Measurements from ENCODE around the gene SCIN.

SCIN gene

DNA sequence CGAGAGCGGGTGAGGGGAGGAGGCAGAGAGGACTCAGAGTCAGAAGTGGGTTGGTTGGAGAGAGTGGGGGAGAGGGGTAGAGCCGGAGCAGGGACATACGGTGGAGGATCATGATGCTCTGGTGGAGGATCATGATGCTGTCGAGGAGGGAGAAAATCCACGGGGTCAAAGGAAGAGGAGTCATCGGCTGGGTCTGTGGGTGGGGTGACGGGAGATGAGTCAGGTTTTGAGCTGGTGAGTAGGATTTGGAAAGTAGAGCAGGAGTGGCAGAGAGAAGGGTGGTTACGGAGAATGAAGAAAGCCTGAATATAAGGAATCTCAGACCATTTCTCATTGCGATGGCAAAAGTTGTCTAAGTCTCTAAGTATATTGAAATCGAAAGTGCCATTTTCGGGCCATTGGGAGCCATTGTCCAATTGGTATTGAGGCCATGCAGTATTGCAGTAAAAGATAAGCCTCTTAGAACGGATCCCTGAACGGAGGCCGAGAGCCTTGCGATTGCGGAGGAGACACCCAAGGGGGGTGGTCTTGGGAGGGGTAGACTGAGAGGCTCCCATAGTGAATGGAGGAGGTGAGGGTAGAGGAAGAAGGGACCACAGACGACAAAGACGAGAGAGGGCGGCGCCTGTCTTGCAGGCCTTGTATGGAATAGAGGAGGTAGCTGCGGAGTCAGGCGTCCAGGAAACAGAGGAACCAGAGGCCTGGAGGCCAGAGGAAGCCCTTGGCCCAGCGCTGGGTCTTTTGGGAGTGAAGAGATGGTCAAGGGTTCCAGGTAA lies 23.8 kb downstream of the SCIN start:
- TF ChIP-seq, protein P1, sequence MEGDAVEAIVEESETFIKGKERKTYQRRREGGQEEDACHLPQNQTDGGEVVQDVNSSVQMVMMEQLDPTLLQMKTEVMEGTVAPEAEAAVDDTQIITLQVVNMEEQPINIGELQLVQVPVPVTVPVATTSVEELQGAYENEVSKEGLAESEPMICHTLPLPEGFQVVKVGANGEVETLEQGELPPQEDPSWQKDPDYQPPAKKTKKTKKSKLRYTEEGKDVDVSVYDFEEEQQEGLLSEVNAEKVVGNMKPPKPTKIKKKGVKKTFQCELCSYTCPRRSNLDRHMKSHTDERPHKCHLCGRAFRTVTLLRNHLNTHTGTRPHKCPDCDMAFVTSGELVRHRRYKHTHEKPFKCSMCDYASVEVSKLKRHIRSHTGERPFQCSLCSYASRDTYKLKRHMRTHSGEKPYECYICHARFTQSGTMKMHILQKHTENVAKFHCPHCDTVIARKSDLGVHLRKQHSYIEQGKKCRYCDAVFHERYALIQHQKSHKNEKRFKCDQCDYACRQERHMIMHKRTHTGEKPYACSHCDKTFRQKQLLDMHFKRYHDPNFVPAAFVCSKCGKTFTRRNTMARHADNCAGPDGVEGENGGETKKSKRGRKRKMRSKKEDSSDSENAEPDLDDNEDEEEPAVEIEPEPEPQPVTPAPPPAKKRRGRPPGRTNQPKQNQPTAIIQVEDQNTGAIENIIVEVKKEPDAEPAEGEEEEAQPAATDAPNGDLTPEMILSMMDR (conservative IDR thresholded peaks at IDR 0.05; ENCODE audit: low read length): no peak
- no peak overlapping the region for H3K4me3 ChIP-seq (ENCODE audit: low read length)
- DNase-seq (ENCODE audit: low read depth): no peak

DNA sequence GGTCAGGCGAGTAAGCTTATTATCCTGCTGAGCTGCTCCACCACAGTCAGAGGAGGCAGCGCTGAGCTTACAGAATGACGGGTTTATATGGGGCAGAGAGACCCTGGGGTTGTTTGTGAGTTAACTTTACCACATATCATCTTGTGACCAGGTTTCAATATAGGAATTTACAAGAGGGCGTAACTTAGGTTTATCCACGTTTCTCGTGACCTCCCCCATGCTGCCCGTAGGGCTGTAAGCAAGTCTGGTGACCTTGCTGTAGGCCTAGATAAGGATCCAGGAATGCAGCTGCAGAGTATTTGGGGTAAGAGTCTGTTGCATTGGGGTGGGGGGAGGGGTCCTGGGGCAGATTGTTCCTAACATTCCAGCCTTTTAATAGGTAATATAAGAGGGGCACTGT lies 24.6 kb downstream of the SCIN start:
- TF ChIP-seq, protein P1 (conservative IDR thresholded peaks at IDR 0.05; ENCODE audit: low read length): no peak
- no peak for DNase-seq (ENCODE audit: low read depth)
- H3K4me3 ChIP-seq (ENCODE audit: low read length): no peak overlapping the region

DNA sequence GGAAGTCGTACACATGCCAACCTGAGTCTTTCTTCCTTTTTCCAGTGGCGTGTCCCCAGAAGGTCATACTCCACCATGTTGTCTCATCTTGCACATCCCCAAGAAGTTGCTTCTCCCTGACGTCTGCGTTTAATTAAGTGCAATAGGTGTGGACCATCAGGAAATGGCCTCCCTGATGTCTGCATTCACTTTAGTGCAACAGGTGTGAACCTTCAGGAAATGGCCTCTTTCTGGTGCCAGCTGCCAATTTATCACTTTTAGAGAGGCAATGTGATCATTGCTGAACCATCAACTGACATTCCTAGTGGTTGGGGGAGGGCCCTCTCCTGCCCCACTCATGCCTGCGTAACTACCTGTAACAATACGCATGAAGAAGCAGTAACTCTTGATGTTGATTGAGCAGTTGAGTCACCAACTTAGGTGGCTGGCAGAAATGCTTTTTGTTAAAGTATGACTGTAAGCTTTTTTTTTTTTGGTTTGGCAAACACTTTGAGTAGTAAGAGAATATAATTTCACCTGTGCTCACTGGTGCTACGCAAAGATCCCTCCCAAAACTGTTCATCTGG lies 25.8 kb downstream of the SCIN start:
- H3K4me3 ChIP-seq (ENCODE audit: low read length): no peak overlapping the region
- TF ChIP-seq, protein P1 (conservative IDR thresholded peaks at IDR 0.05; ENCODE audit: low read length): no peak
- DNase-seq (ENCODE audit: low read depth): no peak

DNA sequence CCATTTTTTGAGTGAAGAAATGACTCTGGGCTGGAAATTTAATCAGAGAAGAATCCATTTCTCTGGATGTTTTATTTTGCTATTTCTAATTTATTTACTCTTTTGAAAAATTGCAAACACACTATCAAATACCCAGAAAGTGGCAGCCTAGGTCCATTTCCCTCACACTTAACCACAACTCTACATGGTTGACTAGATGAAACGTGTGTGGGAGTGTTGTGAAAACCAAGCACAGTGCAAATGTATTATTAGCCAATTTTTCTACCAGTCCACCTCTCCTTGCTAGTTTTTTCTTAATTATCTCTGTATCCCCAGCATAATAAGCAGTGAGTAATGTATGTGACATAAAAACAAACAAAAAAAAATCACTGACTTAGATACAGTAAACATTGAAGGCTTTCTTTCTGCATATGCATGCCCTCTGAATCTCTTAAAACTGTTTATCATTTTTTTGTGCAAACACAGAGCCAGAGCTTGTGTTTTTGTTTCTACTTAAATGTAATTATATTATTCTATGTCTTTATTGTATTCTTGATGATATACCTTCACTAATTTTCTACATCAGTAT lies 30.9 kb downstream of the SCIN start:
- no peak overlapping the region for H3K4me3 ChIP-seq (ENCODE audit: low read length)
- no peak for DNase-seq (ENCODE audit: low read depth)
- TF ChIP-seq, protein P1 (conservative IDR thresholded peaks at IDR 0.05; ENCODE audit: low read length): no peak

DNA sequence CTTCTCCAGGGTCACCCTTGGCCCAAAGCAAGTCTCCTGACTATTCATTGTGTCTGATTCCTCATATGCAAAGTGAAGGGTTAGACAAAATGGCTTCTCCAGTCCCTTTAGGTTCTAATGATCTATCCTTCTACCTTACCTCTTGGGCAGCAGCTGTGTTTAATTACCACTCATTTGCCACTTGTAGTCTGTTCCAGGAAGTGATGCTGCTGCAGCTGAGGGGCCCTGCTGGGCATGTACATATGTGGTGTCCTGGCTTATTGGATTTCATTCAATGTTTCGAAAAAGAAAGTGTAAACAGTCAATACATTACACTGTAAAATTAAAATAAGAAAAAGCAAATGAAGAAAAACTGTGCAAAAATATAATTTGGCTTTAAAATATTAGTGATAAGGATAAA lies 36.6 kb downstream of the SCIN start:
- TF ChIP-seq, protein P1 (conservative IDR thresholded peaks at IDR 0.05; ENCODE audit: low read length): no peak
- DNase-seq (ENCODE audit: low read depth): peak; percentile 22

DNA sequence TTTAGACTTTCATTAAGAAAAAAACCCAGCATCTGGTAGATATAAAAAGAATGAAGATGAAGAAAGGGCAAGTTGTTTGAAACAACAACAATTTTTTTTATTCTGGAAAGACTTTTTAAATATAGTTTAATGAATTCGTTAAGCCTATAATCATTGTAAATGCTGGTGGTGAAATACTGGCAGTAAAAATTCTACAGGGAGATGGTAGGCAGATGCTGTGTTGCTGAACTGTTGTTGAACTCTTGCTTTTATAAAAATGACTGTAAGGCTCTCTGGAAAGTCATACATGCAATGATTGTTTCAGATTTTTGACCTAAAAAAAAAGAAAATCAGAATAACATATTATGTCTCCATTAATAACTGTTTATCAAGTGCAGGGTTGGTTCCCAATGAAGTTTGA lies 39.0 kb downstream of the SCIN start:
- TF ChIP-seq, protein P1 (conservative IDR thresholded peaks at IDR 0.05; ENCODE audit: low read length): no peak
- H3K4me3 ChIP-seq (ENCODE audit: low read length): no peak overlapping the region
- DNase-seq (ENCODE audit: low read depth): peak; percentile 9

More for the DNA sequence above, 36.6 kb downstream of the SCIN start:
- no peak overlapping the region for H3K4me3 ChIP-seq (ENCODE audit: low read length)

DNA sequence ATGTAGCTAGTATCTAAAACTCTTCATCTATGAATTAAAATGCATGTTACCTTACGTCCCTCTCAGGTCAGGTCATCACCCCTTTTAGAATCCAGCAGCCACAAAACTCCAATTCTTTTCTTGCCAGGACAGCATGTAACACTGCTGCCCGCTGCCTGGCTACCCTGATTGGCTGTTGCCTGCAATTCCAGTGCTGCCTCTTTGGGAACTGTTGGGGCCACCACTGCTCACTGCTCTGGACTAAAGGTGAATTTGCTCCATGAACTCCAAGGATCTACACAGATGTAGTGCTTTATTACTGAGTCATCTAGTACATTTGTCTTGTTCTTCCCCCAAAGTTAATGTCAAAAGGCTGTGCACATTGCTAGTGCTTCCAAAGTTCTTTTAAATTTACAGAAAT lies 40.4 kb downstream of the SCIN start:
- DNase-seq (ENCODE audit: low read depth): no peak
- TF ChIP-seq, protein P1 (conservative IDR thresholded peaks at IDR 0.05; ENCODE audit: low read length): no peak

More for the DNA sequence above, 40.4 kb downstream of the SCIN start:
- H3K4me3 ChIP-seq (ENCODE audit: low read length): no peak overlapping the region

All from AG10803 (cell line).